ENCODE measurements around the gene KLHL25.

The KLHL25 gene

DNA sequence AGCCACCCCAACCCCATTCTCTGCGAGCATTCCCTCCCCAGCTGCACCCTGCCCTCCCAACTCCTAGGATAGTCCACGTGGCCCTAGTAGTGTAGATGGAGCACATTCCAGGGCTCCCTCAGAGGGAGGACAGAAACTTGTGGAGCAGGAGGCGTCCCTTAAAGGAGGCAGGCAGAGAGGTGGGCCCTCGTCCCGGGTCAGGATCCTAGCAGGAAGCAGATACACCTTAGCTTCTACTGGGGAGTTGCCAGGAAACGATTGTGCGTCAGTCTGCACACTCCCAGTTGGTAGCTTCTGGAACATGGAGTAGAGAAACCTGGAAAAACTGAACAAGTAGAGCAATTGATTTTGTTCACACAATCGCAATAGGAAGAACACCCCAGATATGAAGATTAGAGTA lies 43.9 kb upstream of the KLHL25 start:
- no peak overlapping the region for H3K4me3 ChIP-seq (ENCODE audit: low read depth, low read length)
- no peak overlapping the region for H3K4me2 ChIP-seq (ENCODE audit: low read length)
- H3K4me1 ChIP-seq: no peaks in the 10 kb centered on the region
- no peaks in the 10 kb centered on the region for H3K27me3 ChIP-seq (ENCODE audit: control insufficient read depth, insufficient read depth, low read length)
- TF ChIP-seq, protein P1, sequence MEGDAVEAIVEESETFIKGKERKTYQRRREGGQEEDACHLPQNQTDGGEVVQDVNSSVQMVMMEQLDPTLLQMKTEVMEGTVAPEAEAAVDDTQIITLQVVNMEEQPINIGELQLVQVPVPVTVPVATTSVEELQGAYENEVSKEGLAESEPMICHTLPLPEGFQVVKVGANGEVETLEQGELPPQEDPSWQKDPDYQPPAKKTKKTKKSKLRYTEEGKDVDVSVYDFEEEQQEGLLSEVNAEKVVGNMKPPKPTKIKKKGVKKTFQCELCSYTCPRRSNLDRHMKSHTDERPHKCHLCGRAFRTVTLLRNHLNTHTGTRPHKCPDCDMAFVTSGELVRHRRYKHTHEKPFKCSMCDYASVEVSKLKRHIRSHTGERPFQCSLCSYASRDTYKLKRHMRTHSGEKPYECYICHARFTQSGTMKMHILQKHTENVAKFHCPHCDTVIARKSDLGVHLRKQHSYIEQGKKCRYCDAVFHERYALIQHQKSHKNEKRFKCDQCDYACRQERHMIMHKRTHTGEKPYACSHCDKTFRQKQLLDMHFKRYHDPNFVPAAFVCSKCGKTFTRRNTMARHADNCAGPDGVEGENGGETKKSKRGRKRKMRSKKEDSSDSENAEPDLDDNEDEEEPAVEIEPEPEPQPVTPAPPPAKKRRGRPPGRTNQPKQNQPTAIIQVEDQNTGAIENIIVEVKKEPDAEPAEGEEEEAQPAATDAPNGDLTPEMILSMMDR (IDR thresholded peaks at IDR 0.05): no peak
- no peaks in the 10 kb centered on the region for H3K79me2 ChIP-seq
- H3K9me3 ChIP-seq (ENCODE audit: control insufficient read depth, low read length): no peaks in the 10 kb centered on the region
- H3K9ac ChIP-seq: no peak overlapping the region
- H3K27ac ChIP-seq: no peak overlapping the region
- H3K36me3 ChIP-seq (ENCODE audit: control insufficient read depth, insufficient read depth, low read length): no peaks in the 10 kb centered on the region
- H2AFZ ChIP-seq: no peak overlapping the region

DNA sequence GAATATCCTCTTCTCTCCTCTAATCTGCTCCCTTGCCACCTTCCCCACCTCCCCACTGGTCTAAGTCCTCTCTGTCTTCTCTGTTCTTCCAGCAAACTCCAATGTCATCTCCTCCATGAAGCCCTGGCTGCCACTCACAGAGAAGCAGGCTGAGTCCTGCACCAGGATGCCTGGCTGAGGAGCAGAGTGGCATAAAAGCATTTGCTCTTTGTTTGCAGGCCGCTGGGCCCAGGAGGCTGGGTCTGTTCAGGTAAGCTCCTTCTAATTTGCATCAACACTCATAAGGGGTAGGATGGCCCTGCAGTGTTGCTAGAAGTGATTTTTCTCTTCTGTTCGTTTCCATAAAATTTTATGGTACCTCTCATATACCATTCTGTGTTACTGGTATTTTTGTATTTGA lies 43.2 kb upstream of the KLHL25 start:
- no peak overlapping the region for H3K4me3 ChIP-seq (ENCODE audit: low read depth, low read length)
- no peak overlapping the region for H3K27ac ChIP-seq
- no peak overlapping the region for H3K4me2 ChIP-seq (ENCODE audit: low read length)
- no peaks in the 10 kb centered on the region for H3K36me3 ChIP-seq (ENCODE audit: control insufficient read depth, insufficient read depth, low read length)
- H3K79me2 ChIP-seq: no peaks in the 10 kb centered on the region
- no peaks in the 10 kb centered on the region for H3K4me1 ChIP-seq
- no peaks in the 10 kb centered on the region for H3K27me3 ChIP-seq (ENCODE audit: control insufficient read depth, insufficient read depth, low read length)
- TF ChIP-seq, protein P1 (IDR thresholded peaks at IDR 0.05): no peak
- H2AFZ ChIP-seq: no peak overlapping the region
- H3K9me3 ChIP-seq (ENCODE audit: control insufficient read depth, low read length): no peaks in the 10 kb centered on the region
- no peak overlapping the region for H3K9ac ChIP-seq

DNA sequence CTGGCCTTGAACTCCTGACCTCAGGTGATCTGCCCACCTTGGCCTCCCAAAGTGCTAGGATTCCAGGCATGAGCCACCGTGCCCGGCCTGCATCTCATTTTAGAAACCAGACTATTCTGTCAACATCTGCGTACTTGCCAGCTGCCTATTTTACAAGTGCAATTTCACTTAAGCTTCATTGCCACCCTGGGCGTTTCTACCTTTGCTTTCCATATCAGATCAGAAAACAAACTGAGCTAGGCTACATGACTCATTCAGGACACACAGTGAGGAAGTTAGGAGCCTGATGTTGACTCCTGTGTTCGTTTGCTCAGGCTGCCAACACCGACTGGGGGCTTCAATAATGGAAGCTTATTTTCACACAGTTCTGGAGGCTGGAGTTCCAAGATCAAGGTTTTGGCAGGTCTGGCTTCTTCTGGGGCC lies 42.3 kb upstream of the KLHL25 start:
- Histone ChIP-seq H3K4me3 (ENCODE audit: low read depth, low read length) (no peak overlapping the region), H3K9ac (no peak overlapping the region), H3K9me3 (ENCODE audit: control insufficient read depth, low read length) (no peaks in the 10 kb centered on the region), H2AFZ (no peak overlapping the region), H3K79me2 (no peaks in the 10 kb centered on the region), H3K36me3 (ENCODE audit: control insufficient read depth, insufficient read depth, low read length) (no peaks in the 10 kb centered on the region), H3K4me2 (ENCODE audit: low read length) (no peak overlapping the region), H3K27ac (no peak overlapping the region), H3K27me3 (ENCODE audit: control insufficient read depth, insufficient read depth, low read length) (no peaks in the 10 kb centered on the region), H3K4me1 (no peaks in the 10 kb centered on the region)
- TF ChIP-seq, protein P1 (IDR thresholded peaks at IDR 0.05): no peak

DNA sequence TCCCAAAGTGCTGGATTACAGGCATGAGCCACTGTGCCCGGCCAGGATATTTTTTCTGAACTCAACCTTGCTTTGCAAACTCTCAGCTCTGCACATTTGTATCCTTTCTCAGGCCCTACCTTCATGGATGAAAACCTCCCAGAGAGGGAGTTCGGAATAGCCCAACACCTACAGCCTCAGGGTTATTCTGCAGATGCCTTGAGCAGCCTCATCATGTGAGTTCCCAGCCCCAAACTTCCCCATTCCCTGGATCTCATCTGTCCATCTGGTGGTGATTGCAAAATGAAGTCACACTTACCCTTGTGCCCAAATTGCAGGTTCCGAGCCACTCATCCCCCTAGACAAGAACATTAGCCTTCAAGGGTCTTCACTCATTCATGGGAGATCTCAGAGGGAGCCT lies 39.9 kb upstream of the KLHL25 start:
- Histone ChIP-seq H3K27ac (no peak overlapping the region), H3K4me3 (ENCODE audit: low read depth, low read length) (no peak overlapping the region), H3K9me3 (ENCODE audit: control insufficient read depth, low read length) (no peaks in the 10 kb centered on the region), H2AFZ (no peak overlapping the region), H3K4me2 (ENCODE audit: low read length) (no peak overlapping the region), H3K9ac (no peak overlapping the region), H3K27me3 (ENCODE audit: control insufficient read depth, insufficient read depth, low read length) (no peaks in the 10 kb centered on the region), H3K36me3 (ENCODE audit: control insufficient read depth, insufficient read depth, low read length) (no peaks in the 10 kb centered on the region), H3K79me2 (no peaks in the 10 kb centered on the region), H3K4me1 (no peaks in the 10 kb centered on the region)
- TF ChIP-seq, protein P1 (IDR thresholded peaks at IDR 0.05): no peak

DNA sequence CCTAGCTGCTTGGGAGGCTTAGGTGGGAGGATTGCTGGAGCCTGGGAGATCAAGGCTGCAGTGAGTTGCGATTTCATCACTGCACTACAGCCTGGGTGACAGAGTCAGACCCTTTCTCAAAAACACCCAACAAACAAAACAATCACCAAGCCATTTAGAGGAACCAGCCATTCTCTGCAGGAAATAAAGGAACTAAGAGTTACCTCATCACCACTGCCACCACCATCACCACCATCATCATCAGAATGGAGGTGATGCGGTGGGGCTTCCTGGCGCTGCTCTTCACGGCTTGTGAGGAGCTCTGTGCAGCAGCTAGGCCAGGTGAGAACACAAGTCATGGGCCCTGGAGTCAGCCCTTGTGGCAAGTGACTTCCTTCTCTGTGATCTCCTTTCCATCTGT lies 37.7 kb upstream of the KLHL25 start:
- H3K27ac ChIP-seq: no peak overlapping the region
- no peaks in the 10 kb centered on the region for H3K9me3 ChIP-seq (ENCODE audit: control insufficient read depth, low read length)
- H3K4me2 ChIP-seq (ENCODE audit: low read length): no peak overlapping the region
- no peaks in the 10 kb centered on the region for H3K79me2 ChIP-seq
- H3K9ac ChIP-seq: no peak overlapping the region
- H3K4me3 ChIP-seq (ENCODE audit: low read depth, low read length): no peak overlapping the region
- no peak overlapping the region for H2AFZ ChIP-seq
- no peaks in the 10 kb centered on the region for H3K27me3 ChIP-seq (ENCODE audit: control insufficient read depth, insufficient read depth, low read length)
- no peaks in the 10 kb centered on the region for H3K4me1 ChIP-seq
- TF ChIP-seq, protein P1 (IDR thresholded peaks at IDR 0.05): no peak
- no peaks in the 10 kb centered on the region for H3K36me3 ChIP-seq (ENCODE audit: control insufficient read depth, insufficient read depth, low read length)
